ENCODE results near the gene DDAH1.

DDAH1 gene

DNA sequence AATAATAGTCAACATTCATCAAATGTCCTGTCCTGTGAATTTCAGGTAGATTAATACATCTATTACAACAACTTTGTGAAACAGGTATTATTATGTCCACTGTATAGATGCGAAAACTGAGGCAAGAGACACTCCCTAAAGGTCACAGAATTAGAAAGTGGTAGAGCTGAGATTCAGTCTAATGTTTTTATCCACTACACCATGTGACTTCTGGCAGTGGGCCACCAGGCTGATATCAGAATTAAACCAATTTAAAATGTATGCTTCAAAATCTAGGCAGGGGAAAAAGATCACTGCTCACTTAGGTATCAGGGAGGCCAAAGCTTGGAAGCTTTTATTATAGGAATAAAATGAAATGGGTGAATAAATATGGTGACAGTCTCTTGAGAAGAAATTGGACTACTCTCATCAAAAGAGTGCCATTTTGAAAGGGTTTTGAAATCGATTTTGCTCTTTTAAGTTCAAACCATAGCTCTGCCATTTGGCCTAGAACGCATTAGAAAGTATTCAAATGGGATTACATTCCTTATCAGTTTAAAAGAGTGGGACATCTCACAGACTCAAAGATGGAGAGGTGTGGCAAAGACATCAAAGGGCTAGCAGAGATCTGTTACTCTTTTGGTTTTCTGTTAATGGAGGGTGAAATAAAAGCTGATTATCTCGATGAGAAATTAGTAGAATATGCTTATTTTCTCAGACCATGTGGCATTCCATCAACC lies 1.9 kb downstream of the DDAH1 start:
- no peak for DNase-seq
- Histone ChIP-seq H3K9me3 (no peaks in the 10 kb centered on the region), H3K27me3 (no peaks in the 10 kb centered on the region), H3K36me3 (no peaks in the 10 kb centered on the region), H3K4me1 (peaks cover 0 to 23% (median 11%) of the 10 kb centered on the region in 4 donors), H3K27ac (no peak overlapping the region), H3K4me3 (peak overlapping the region in 1 of 2 donors; percentile 68)
- intact Hi-C loops (cut with DNase I; ENCODE audit: low total_unique reads): no loop called here
- no peak for TF ChIP-seq CTCF (IDR thresholded peaks at IDR 0.05)

DNA sequence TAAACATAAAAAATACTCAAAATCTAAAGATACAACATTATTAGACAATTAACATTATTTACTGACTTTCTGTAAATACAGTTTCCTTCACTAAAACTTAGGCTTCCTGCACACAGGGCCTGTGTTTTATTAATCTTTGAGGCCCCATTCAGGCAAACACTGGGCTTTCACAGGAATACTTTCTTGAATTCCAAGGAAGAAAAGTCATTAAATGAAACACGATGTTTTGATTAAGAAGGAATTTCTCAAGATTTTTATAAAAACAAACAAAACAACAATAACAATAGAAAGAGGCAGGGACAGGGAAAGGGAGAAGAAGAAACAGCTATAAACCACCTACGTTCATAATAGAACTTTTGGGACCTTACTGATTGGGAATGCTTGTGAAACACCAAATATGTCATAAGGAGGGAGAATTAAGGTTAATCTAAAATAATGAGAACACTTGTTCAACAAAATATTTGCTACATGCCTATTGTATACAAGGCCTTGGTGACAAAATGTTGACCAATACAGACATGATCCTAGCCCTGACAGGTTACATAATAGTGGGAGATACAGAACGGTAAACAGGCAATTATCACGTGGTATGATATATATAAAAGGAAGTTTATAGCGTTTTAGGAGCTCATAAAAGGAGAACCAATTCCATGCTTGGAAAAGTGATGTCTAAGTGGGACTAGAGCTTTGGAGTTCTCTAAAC lies 3.6 kb downstream of the DDAH1 start:
- intact Hi-C loops (cut with DNase I; ENCODE audit: low total_unique reads): no loop called here
- Histone ChIP-seq H3K4me3 (no peak overlapping the region), H3K27ac (no peak overlapping the region), H3K27me3 (no peaks in the 10 kb centered on the region), H3K4me1 (peaks cover 0 to 23% (median 11%) of the 10 kb centered on the region in 4 donors), H3K9me3 (no peaks in the 10 kb centered on the region), H3K36me3 (no peaks in the 10 kb centered on the region)
- no peak for TF ChIP-seq CTCF (IDR thresholded peaks at IDR 0.05)
- no peak for DNase-seq

DNA sequence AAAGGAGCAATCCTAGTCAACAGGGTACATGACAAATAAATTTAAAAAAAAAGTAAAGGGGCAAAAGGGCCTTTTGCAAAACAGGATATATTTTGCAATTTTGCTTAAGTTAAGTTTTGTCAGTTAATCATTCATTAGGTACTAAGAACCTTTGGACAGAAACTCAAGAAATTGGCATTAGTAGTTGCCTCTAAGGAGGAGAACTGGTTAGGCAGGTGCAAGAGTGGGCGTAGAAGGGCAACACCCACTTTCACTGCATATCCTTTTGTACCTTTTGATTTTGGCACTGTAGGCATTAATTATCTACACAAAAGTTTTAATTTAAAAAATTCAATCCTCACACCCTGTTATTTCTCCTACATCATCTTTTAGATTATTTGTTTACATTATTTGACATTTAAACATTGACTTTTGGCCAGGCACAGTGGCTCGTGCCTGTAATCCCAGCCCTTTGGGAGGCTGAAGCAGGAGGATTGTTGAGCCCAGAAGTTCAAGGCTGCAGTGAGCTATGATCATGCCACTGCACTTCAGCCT lies 4.3 kb downstream of the DDAH1 start:
- no peak for DNase-seq
- Histone ChIP-seq H3K4me1 (peaks cover 0 to 23% (median 10%) of the 10 kb centered on the region in 4 donors), H3K4me3 (no peak overlapping the region), H3K36me3 (no peaks in the 10 kb centered on the region), H3K9me3 (no peaks in the 10 kb centered on the region), H3K27me3 (no peaks in the 10 kb centered on the region), H3K27ac (no peak overlapping the region)
- TF ChIP-seq CTCF (IDR thresholded peaks at IDR 0.05): no peak
- intact Hi-C loops (cut with DNase I; ENCODE audit: low total_unique reads): no loop called here

GRCh38 chr1:85459290-85459689 lies 5.7 kb downstream of the DDAH1 start:
- no peak overlapping the region for H3K27ac ChIP-seq
- H3K4me1 ChIP-seq: peaks cover 0 to 28% (median 14%) of the 10 kb centered on the region in 4 donors
- DNase-seq: no peak
- no peaks in the 10 kb centered on the region for H3K27me3 ChIP-seq
- H3K9me3 ChIP-seq: no peaks in the 10 kb centered on the region
- H3K4me3 ChIP-seq: no peak overlapping the region
- H3K36me3 ChIP-seq: no peaks in the 10 kb centered on the region
- no peak for TF ChIP-seq CTCF (IDR thresholded peaks at IDR 0.05)
- intact Hi-C loops (cut with DNase I; ENCODE audit: low total_unique reads): no loop called here

DNA sequence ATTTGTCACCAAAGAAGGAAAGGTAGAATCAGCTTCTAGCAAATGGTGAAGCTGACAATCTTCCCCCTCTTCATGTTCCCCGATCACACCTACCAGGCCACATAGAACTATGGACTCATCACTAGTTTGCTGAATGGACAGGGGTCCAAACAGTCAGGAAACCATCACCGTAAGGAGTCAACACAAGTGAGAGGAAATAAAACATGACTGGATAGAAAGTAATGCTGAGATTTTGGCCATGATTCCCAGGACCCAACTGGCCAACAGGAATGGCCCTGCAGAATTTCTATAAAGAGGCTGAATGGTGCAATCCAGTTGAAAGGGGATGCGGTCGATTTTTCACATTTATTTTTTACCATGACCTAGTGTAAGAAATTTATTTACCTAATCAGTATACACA lies 10.7 kb downstream of the DDAH1 start:
- no peaks in the 10 kb centered on the region for H3K36me3 ChIP-seq
- no peaks in the 10 kb centered on the region for H3K9me3 ChIP-seq
- peaks cover 0 to 35% (median 12%) of the 10 kb centered on the region in 4 donors for H3K4me1 ChIP-seq
- intact Hi-C loops (cut with DNase I; ENCODE audit: low total_unique reads): no loop called here
- no peak for TF ChIP-seq CTCF (IDR thresholded peaks at IDR 0.05)
- no peaks in the 10 kb centered on the region for H3K27me3 ChIP-seq
- DNase-seq: no peak
- no peak overlapping the region for H3K4me3 ChIP-seq
- peak overlapping the region in 1 of 2 donors; percentile 14 for H3K27ac ChIP-seq

Data from tibial artery (tissue), 4 donors.